GM15510 (cell line): ENCODE measurements around the gene DENND4B.

Experiments used
- POLR2A ChIP-seq: IDR thresholded peaks from 3 replicates; pipeline ENCODE4 v1.6.1; 2011; ENCODE audit warnings: borderline replicate concordance; ENCODE audit not compliant: insufficient read length; ENCODE audit errors: extremely low read depth

DENND4B gene

GRCh38 chr1:153976819-153977249, 30.3 kb upstream of the DENND4B start:
- no peak for TF ChIP-seq POLR2A

GRCh38 chr1:153973525-153973924, 27.0 kb upstream of the DENND4B start:
- no peak for TF ChIP-seq POLR2A

GRCh38 chr1:153973071-153973470, 26.6 kb upstream of the DENND4B start:
- no peak for TF ChIP-seq POLR2A

GRCh38 chr1:153970346-153970745, 23.8 kb upstream of the DENND4B start:
- TF ChIP-seq POLR2A, result no peak

- no peak for TF ChIP-seq POLR2A
Measured at GRCh38 chr1:153968972-153969371, 22.5 kb upstream of the DENND4B start.

GRCh38 chr1:153968408-153968807, 21.9 kb upstream of the DENND4B start:
- TF ChIP-seq POLR2A, result no peak

GRCh38 chr1:153968000-153968363, 21.5 kb upstream of the DENND4B start:
- TF ChIP-seq POLR2A, result no peak

GRCh38 chr1:153967107-153967999, 20.8 kb upstream of the DENND4B start, which contains the start of gene CREB3L4:
Gene CREB3L4, plus strand, starts transcription at chr1:153967902. Its CDS starts 624 bp downstream, at chr1:153968526.
- TF ChIP-seq POLR2A, result peak; percentile 55

- TF ChIP-seq POLR2A, result no peak
Measured at GRCh38 chr1:153963850-153964331, 17.4 kb upstream of the DENND4B start.

- TF ChIP-seq POLR2A, result peak; percentile 67
Measured at GRCh38 chr1:153963030-153963849, 16.7 kb upstream of the DENND4B start, which contains the start of gene SLC39A1. Gene SLC39A1, minus strand, starts transcription at chr1:153963537. Its CDS starts 822 bp downstream, at chr1:153962715.

- TF ChIP-seq POLR2A, result peak; percentile 15
Measured at GRCh38 chr1:153962088-153963029, 15.8 kb upstream of the DENND4B start.

- TF ChIP-seq POLR2A, result no peak
Measured at GRCh38 chr1:153961421-153961820, 14.9 kb upstream of the DENND4B start.

GRCh38 chr1:153960206-153960605, 13.7 kb upstream of the DENND4B start:
- TF ChIP-seq POLR2A, result no peak

- no peak for TF ChIP-seq POLR2A
Measured at GRCh38 chr1:153959454-153959853, 12.9 kb upstream of the DENND4B start.
